ENCODE results near the gene S100A11. TPM values are rescaled to one million over a fixed set of nuclear protein-coding genes. Genes with fewer than 3 reads are reported as not detected.

The S100A11 gene
- total and polyA plus RNA-seq, 9 of the 15 experiments (the other 6 are each of a cell fraction or from before 2014, with no cell fraction given) = 131 to 808 (median 235) TPM

GRCh38 chr1:152047730-152048415 lies 11.1 kb upstream of the S100A11 start (continued):
- TF ChIP-seq, protein P1, sequence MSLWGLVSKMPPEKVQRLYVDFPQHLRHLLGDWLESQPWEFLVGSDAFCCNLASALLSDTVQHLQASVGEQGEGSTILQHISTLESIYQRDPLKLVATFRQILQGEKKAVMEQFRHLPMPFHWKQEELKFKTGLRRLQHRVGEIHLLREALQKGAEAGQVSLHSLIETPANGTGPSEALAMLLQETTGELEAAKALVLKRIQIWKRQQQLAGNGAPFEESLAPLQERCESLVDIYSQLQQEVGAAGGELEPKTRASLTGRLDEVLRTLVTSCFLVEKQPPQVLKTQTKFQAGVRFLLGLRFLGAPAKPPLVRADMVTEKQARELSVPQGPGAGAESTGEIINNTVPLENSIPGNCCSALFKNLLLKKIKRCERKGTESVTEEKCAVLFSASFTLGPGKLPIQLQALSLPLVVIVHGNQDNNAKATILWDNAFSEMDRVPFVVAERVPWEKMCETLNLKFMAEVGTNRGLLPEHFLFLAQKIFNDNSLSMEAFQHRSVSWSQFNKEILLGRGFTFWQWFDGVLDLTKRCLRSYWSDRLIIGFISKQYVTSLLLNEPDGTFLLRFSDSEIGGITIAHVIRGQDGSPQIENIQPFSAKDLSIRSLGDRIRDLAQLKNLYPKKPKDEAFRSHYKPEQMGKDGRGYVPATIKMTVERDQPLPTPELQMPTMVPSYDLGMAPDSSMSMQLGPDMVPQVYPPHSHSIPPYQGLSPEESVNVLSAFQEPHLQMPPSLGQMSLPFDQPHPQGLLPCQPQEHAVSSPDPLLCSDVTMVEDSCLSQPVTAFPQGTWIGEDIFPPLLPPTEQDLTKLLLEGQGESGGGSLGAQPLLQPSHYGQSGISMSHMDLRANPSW (CRISPR knock-in tag; IDR thresholded peaks at IDR 0.05) = peak; percentile 72; the same call in 1 of the 2 replicates
- no peak for TF ChIP-seq THRAP3 (IDR thresholded peaks at IDR 0.05; ENCODE audit: borderline replicate concordance)
- TF ChIP-seq SNIP1 (IDR thresholded peaks at IDR 0.05; ENCODE audit: low read depth) = no peak
- no peak for TF ChIP-seq NFXL1 (CRISPR knock-in tag; IDR thresholded peaks at IDR 0.05)
- TF ChIP-seq, protein P2, sequence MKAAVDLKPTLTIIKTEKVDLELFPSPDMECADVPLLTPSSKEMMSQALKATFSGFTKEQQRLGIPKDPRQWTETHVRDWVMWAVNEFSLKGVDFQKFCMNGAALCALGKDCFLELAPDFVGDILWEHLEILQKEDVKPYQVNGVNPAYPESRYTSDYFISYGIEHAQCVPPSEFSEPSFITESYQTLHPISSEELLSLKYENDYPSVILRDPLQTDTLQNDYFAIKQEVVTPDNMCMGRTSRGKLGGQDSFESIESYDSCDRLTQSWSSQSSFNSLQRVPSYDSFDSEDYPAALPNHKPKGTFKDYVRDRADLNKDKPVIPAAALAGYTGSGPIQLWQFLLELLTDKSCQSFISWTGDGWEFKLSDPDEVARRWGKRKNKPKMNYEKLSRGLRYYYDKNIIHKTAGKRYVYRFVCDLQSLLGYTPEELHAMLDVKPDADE (conservative IDR thresholded peaks at IDR 0.05; ENCODE audit: control insufficient read depth, low read depth, low read length) = peak; percentile 89
- TF ChIP-seq ZNF407 (IDR thresholded peaks at IDR 0.05; ENCODE audit: low read depth) = no peak
- TF ChIP-seq DMBX1 (CRISPR knock-in tag; IDR thresholded peaks at IDR 0.05; ENCODE audit: borderline replicate concordance) = no peak; the same call in 1 of the 2 replicates
- TF ChIP-seq EZH2 (IDR thresholded peaks at IDR 0.05; ENCODE audit: borderline replicate concordance, low read depth, low read length) = no peak
- TF ChIP-seq, protein P3, sequence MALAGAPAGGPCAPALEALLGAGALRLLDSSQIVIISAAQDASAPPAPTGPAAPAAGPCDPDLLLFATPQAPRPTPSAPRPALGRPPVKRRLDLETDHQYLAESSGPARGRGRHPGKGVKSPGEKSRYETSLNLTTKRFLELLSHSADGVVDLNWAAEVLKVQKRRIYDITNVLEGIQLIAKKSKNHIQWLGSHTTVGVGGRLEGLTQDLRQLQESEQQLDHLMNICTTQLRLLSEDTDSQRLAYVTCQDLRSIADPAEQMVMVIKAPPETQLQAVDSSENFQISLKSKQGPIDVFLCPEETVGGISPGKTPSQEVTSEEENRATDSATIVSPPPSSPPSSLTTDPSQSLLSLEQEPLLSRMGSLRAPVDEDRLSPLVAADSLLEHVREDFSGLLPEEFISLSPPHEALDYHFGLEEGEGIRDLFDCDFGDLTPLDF (CRISPR knock-in tag; IDR thresholded peaks at IDR 0.05) = no peak
- peak; percentile 73 for TF ChIP-seq NFRKB (IDR thresholded peaks at IDR 0.05; ENCODE audit: low read depth)
- TF ChIP-seq PPARD (CRISPR knock-in tag; IDR thresholded peaks at IDR 0.05) = no peak
